Stimulated activated CD4-positive, alpha-beta T cell treated with anti-CD3 and anti-CD28 coated beads, Interleukin-2, amount 100 ng/mL, for 4 hours (primary cell): Measurements from ENCODE around the gene AIFM2.
"Not testable (repeated sequence)": the region's sequence is repeated elsewhere in the genome, so short reads cannot be mapped to it uniquely, and the experiment has no call there.

ENCODE experiments used
- DNase-seq: peaks from one replicate; pipeline ENCODE4 v3.0.0-alpha.2; 2020; ENCODE audit warnings: low read depth

The AIFM2 gene

DNA sequence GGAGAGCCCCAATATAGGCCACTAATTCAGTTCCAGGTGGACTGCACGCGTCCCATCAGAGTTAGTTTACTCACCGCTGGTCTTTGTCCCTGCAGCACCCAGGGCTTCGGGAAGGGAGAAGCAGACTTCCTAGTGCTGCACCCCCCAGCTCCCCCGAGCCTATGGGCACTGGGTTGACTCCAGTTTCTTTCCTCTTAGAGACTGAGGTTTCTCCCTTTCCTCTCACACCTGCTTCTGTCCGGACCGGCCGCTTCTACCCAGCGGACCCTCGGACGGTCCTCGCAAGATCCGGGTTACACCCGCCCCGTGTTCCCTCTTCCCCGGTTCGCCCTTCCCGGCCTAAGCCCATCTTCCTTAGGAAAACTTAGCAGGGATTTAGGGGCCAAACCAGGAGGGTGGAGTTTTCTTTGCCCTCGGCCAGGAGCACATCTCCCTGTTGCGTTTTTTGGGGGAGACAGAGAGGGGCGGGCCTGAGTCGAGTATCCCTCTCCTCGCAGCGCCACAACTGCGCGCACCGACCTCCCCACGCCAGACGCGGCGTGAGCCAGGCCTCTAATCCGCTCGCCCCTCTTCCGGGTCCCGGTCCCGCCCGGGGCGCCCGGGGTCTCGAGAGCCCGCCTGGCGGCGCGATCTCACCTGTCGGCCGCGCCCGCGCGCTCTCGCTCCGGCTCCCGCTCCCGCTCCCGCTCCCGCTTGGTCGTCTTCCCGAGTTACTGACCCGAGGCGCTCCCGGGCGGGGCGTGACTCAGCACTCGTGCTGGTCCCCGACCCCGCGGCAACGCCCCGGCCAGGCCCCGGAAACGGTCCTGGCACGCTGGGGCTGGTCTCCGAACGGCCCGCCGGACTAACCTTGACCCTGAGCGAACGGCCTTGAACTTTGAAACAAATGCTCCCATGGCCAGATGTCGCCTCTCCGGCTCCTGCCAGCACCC lies at the start of gene AIFM2:
Gene AIFM2 (minus strand): TSS at position 728 of the 932 bp plus-strand sequence. CDS start 8,741 bp downstream, outside the sequence.
- no peak for DNase-seq

DNA sequence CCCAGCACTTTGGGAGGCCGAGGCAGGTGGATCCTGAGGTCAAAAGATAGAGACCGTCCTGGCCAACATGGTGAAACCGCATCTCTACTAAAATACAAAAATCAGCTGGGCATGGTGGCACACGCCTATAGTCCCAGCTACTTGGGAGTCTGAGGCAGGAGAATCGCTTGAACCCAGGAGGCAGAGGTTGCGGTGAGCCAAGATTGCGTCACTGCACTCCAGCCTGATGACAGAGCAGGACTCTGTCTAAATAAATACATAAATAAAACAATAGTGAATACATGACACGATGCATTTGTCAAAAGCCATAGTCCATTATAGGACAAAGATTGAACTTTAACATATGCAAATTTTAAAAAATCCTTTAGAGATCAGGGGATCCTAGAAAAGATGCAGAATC lies 46.6 kb upstream of the AIFM2 start:
- not testable (repeated sequence) for DNase-seq

DNA sequence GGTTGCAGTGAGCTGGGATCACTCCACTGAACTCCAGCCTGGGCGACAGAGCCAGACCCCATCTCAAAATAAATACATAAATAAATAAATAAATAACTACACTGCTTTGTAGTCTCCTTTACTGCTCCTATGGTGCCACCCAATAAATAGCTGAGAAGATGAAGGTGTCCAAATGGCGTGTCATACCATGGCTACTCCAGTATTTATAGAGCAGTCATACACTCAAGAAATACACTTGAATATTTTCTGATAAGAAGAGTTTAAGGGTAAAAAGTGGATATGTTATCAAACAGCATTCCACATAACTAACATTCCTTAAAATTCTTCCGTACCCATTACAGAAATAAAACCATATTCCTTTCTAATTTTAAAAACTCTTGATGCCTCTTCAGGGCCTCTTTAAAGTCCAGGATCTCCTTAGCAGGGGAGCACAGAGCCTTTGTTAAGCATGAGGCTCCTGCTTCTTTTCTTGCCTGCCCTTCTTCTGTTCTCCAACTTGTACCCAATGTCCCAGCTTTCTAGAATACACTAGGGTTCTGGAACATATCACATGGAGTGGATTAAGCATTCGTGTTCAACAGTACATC lies 45.6 kb upstream of the AIFM2 start:
- DNase-seq: no peak

DNA sequence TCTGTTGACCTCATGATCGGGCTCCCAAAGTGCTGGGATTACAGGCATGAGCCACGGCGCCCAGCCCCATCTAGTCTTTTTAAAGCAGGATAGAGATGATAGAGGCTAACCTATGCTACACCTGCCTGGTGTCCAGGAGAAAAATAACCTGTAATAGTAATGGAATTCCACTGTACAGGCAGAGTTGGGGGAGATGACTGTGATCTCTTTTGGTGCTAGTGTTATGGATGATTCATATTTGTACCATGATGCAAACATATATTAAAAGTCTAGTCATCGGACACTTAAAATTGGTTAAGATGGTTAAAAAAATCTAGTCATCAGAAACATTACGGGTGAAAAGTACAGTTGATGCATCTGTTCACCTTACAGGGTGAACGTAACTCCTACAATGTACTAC lies 43.8 kb upstream of the AIFM2 start:
- DNase-seq: no peak

DNA sequence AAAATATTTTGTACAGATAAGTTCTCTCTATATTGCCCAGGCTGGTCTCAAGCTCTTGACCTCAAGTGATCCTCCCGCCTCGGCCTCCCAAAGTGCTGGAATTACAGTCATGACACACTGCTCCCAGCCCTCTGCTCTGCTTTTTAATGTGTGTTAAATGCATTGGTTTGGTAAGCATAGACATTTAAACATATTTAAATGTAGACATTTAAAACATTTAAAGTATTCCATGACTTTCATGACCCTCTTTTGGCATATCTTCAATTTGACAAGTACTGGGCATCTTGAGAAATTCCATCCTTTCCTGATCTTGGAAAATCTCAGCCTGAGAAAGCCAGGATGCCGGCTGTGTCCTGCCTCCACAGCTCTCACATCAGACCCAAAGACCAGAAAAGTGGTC lies 42.9 kb upstream of the AIFM2 start:
- DNase-seq: no peak

DNA sequence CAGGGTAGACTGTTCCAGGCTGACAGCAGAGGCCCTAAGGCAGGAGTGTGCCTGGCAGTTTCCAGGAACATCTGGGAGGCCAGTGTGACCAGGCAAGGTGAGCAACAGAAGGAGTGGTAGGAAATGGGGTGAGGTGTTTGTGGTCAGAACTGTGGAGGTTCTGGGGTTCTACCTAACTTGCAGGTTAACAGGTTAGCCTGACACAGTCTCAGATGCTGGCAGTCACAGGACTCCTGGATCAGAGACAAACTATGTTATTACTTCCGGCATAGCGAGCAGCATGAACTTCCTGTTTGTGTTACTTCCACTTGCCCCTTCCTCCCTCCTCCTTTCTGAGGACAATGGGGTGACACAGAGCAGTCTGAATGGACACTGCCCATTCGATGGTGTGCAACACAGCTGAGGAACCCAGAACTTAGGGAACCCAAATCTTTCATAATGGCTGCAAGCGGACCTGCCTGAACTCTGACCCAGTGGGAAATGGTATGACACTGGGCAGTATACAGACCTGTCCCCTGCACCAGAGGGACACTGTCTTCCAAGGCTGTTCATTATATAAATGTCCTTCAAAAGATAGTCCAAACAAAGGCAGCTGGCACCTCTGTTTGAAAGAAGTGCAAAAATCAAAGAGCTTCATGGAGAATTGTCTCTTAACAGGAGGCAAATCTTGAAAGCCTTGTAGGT lies 41.6 kb upstream of the AIFM2 start:
- DNase-seq: no peak

DNA sequence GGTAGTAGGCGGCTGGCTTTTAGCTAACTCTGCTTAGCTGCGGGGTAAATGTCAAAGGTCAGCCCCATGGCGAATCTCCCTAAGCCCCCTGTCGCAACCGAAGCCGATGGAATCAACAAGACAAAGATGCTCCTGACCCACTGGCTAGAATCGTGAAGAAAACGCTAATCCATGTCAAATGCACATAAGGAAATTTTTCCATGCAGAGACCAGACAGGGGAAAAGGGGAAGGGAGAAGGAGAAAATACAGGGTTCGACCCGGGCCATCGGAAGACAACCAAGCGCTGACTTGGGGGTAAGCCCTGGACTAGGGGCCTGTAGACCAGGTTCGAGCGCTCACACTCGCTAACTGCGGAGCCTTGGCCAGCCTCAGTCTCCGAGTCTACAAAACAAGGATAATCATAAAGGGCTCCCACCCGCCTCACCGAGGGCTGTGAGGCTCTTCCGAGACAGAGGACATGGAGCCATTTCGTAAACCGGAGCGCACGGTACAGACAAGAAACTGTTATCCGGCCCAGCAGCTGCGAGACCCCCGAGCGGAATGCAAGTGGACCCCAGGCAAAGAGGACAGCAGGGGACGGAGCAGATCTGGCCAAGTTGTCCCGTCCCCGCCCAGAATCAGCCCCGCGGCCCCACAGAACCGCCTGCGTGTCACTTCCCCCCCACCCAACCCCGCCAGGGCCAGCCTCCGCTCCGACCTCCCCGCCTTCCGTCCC lies 37.2 kb upstream of the AIFM2 start:
- no peak for DNase-seq

DNA sequence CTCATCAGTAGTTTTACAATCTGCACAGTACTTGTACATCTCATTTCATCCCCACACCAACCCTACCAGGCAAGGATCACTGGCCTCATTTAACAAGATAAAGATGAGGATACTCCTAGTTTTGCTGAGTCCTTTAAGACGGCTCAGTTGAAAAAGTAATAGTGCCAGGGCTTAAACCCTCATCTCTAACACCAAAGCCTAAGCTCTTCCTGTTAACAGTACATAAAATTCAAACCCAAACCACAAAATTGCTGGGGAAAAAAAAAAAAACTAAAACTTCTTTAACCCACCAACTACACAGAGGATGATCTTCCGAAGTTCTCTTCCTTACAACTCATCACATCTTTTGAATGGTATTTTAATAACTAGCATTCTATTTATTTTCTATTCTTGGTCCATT lies 36.4 kb upstream of the AIFM2 start:
- no peak for DNase-seq

DNA sequence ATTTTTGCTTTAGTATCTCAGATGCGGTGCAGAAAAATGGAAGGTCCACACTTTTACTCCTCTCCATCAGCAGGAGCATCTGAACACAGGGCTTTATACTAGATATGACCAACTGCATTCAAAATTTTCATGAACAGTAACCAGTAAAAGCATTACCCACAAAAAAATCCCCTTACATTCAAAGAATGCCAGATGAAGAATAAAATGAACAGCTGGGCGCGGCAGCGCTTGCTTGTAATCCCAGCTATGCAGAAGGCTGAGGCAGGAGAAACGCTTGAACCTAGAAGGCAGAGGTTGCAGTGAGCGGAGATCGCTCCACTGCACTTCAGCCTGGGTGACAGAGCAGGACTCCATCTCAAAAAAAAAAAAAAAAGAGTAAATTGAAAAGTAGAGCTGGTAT lies 34.6 kb upstream of the AIFM2 start:
- no peak for DNase-seq

DNA sequence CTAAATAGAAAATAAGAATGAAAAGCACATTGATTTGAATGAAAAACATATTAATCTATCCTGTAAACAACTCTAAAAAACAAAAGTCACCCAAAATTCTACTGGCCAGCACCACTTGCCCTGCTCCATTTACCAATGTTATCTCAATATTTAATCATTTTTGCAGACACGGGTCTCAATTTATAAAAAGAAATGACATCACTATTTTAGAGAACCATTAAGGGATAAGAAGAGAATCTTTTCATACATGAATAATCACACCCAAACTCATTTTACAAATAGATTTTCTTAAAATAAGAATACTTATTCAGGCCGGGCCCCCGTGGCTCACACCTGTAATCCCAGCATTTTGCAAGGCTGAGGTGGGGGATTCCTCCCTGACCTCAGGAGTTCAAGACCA lies 33.8 kb upstream of the AIFM2 start:
- DNase-seq: no peak

DNA sequence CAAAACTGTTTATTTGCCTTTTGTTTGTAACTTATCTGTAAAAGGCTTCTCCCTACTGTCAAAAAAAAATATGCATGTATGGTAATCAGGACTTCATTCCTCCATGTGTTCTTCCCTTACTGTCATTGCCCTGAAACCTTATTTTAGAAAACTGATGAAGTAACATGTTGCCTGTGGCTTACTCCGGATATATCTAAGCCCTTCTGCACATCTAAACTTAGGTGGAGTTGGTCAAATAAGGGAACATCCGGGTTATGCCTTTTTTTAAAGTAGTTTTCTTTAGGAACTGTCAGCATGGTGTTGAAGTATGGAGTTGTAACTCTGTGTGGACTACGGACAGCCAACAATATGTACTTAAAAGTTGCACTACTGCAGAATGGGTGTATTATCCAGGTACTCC lies 31.5 kb upstream of the AIFM2 start:
- DNase-seq: no peak

DNA sequence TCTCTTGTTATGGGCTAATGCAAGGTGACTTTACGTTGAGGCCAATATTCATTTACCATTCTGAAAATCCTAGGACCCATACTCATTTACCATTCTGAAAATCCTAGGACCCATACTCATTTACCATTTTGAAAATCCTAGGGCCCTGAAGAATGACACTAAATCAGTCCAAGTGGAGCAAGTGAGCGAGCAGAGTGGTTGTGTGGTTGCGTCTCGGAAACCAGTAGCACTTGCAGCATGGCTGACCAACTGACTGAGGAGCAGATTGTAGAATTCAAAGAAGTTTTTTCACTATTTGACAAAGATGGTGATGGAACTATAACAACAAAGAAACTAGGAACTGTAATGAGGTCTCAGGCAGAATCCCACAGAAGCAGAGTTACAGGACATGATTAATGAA lies 30.8 kb upstream of the AIFM2 start:
- no peak for DNase-seq

DNA sequence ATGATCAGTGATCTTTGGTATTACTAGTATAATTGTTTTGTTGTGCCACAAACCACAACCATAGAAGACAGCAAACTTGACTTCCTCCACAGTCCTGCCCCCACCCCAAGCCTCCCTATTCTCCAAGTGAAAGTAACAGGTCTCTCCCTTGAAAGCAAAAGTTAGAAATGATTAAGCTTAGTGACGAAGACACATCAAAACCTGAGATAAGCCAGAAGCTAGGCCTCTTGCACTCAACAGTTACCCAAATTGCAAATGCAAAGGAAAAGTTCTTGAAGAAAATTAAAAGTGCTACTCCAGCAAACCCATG lies 30.2 kb upstream of the AIFM2 start:
- DNase-seq: peak; percentile 32

DNA sequence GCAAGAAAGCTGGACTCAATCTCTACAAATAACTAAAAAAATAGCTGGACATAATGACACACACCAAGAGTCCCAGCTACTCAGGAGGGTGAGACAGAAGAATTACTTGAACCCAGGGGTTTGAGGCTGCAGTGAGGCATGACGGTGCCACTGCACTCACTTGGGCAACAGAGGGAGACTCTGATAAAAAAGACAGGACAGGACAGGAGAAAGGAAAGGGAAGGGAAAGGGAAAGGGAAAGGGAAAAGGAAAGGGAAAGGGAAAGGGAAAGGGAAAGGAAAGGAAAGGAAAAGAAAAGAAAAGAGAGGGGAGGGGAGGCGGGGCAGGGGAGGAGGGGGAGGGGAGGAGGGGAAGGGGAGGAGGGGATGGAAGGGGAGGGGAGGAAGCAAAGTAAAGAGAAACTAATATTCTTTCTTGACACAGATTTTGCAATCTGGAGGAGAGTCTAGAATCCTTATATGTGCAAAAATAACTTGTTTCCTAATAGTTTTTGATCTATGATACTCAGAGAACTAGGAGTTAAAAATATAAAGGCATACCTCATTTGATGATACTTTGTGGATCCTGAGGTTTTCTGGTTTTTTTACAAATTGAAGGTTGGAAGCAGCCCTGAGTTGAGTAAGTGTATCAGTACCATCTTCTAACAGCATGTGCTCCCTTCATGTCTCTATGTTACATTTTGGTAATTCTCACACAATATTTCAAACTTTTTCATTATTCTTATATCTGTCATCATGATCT lies 29.7 kb upstream of the AIFM2 start:
- DNase-seq: no peak

DNA sequence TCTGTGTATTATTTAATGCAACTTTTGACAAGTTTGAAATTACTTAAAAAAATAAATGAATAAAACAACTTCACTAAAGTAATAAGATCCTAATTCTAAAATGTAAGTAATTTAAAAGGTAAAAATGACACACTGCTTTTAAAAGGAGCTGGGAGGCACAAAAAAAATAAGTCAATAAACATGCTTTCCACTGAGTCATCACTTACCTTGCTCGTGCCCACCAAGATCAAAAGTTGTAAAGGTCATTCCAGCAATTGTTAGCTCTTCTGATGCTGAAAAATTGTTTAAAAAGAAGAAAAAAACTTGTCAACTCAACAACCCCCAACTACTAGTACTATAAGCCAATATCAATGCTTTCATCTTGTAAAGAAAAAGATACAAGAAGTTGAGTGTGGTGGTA lies 28.2 kb upstream of the AIFM2 start:
- no peak for DNase-seq

DNA sequence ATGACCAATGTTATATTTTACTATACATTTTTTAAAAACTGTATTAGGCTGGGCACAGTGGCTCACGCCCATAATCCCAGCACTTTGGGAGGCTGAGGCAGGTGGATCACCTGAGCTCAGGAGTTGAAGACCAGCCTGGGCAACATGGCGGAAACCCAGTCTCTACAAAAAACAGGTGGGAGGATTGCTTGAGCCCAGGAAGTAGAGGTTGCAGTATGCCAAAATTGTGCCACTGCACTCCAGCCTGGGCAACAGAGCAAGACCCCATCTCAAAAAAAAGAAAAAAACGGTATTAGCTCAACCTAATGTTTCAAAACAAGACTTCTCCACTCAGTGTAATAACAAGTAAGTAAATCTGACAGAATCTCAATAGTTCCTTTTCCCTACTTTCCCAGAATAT lies 26.7 kb upstream of the AIFM2 start:
- DNase-seq: not testable (repeated sequence)

DNA sequence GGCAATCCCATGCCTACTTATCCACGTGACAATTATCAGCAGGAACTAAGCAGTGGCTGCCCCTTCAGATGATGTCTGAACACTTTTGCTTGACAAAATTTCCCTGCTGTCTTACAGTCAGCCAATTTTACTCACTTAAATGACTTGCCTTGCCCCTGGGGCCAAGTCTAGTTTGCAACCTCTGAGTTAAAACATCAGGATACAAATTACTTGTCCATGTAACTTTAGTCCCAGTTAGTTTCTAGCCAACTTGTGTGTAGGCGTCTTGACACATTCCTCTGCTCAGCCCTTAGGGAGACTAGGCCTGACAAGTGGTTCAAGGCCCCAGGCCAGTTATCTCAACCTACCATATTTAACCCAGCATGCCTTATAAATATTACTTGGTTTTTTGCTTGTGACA lies 25.5 kb upstream of the AIFM2 start:
- DNase-seq: no peak

DNA sequence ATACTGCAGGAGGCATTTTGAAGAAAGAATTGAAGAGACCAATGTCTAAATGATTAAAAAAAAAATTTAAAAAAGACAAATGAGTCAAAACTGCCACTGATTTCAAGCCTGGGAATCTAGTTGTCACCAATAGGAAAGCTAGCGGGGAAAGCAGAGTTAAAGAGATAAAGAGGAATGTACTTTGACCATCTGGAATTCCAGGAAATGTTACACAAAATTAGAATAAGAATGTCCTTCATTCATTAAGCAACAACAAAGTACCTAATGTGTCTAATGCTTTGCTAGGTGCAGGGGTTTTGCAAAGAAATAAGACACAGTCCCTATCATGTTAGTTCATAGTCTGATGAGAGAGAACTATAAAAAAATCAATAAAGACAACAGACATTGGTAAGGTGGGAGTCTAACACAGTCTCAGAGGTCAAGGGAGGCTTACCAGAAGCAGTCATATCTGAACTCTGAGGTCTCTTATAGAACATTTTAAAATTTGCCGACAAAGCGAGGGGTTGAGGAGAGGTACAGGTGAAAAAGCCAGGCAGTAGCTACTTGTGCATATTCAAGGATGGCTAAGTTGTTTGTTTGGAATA lies 22.7 kb upstream of the AIFM2 start:
- DNase-seq: no peak

DNA sequence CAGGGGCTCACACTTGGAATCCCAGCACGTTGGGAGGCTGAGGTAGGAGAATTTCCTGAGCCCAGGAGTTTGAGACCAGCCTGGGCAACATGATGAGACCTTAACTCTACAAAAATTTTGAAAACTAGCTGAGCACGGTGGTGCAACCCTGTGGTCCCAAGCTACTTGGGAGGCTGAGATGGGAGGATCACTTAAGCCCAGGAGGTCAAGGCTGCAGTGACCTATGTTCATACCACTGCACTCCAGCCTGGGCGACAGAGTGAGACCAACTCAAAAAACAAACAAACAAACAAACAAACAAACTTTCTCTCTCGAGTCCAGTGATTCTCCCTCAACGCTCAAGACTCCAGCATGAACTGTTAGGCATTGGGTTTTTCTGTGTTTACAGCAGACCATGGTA lies 15.9 kb upstream of the AIFM2 start:
- DNase-seq: no peak

DNA sequence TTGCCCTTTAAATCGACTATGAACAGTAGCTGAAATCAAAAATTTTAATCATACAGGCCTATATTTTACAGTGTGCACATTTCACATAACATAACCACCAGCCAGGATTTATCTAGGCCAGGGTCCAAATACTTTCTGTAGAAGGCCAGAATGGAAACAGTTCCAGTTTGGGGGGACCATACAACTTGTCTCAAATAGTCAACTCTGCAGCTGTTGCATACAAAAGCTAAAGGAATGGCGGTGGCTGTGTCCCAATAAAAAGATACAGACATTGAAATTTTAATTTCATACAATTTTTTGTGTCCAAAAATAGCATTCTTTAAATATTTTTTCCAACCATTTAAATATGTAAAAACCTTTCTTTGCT lies 14.6 kb upstream of the AIFM2 start:
- no peak for DNase-seq

DNA sequence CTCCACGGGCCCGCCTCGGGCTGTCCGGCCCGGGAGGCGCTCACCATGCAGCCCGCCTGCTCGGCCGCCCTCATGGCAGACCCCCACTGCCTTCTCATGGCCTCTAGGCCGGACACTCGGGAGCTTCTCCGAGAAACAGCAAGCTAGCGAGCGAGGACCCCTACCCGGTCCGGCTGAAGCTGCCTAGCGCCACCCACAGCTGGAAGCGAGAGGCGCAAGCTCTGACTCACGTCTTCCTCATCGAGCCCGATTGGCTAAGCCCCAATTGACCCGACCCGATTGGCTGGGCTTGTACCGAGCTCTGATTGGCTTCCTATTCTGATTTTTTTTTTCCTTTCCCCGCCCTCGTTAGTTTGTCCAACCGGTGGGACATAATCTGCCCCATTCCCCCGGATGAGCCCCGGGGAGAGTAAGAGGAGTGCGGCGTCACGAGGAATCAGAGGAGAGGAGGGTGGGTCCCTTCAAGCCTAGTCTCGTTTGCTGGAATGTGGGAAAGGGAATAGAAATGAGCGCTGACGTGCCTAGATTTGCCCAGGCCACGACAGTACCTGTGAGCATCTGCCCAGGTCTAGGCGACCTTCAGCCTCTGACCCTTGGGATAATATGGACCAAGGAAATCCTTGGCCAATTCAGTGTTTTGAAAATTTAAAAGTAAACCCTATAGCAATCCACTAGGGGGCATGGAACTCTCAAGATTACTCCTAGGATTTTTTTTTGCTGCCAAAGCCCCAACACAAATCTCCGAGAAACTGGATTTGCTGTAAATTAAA lies 14.0 kb upstream of the AIFM2 start, which contains the start of gene TYSND1:
Gene TYSND1 (minus strand): TSS at position 212 of the 770 bp plus-strand sequence. CDS start 114 bp downstream, at position 98.
- peak; percentile 92 for DNase-seq
